ENCODE measurements around the gene OR7A17.

OR7A17 gene

DNA sequence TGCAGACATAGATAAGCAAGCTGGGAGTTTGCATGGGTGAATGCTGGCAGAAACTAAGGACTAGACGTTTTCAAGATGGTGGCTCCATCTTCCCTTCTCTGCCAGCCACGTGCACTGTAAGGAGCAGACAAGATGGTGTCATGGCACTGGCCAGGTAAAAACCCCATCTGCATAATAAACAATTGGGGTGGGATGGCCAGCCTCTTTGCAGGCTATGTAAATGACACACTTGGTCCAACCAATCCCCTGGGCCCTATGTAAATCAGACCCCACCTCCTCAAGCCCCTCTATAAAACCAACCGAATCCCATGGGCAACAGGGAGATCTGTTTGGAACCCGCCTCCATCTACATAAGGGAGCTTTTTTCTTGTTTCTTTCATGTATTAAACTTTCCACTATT is 48.5 kb downstream of the OR7A17 start:
- no peak for TF ChIP-seq ZFX (IDR thresholded peaks at IDR 0.05; ENCODE audit: borderline replicate concordance)
- no peak for TF ChIP-seq CTCF (IDR thresholded peaks at IDR 0.05)
- H3K27ac ChIP-seq, result no peak overlapping the region

- no peak for TF ChIP-seq ZFX (IDR thresholded peaks at IDR 0.05; ENCODE audit: borderline replicate concordance)
- no peak for TF ChIP-seq CTCF (IDR thresholded peaks at IDR 0.05)
- H3K27ac ChIP-seq, result no peak within 1 kb of the TSS
Measured at GRCh38 chr19:14835011-14835410, 50.9 kb downstream of the OR7A17 start, which contains the start of the genes OR7A5 and OR7C1. Gene OR7A5 (minus strand): TSS chr19:14835185. CDS start chr19:14828241, 6,944 bp downstream. Gene OR7C1 (minus strand): TSS chr19:14835185. CDS start chr19:14800136, 35,049 bp downstream.

GRCh38 chr19:14830702-14831101 is 55.2 kb downstream of the OR7A17 start:
- H3K27ac ChIP-seq, result no peak overlapping the region
- TF ChIP-seq ZFX (IDR thresholded peaks at IDR 0.05; ENCODE audit: borderline replicate concordance), result no peak
- TF ChIP-seq CTCF (IDR thresholded peaks at IDR 0.05), result no peak
